ENCODE data around the gene BNIPL.

BNIPL gene

GRCh38 chr1:151009674-151010345, 26.6 kb upstream of the BNIPL start:
- no peak for DNase-seq (ENCODE audit: low read depth in 3 of 3)

GRCh38 chr1:151010346-151010726, 26.1 kb upstream of the BNIPL start:
- DNase-seq (ENCODE audit: low read depth in 3 of 3) = no peak

DNA sequence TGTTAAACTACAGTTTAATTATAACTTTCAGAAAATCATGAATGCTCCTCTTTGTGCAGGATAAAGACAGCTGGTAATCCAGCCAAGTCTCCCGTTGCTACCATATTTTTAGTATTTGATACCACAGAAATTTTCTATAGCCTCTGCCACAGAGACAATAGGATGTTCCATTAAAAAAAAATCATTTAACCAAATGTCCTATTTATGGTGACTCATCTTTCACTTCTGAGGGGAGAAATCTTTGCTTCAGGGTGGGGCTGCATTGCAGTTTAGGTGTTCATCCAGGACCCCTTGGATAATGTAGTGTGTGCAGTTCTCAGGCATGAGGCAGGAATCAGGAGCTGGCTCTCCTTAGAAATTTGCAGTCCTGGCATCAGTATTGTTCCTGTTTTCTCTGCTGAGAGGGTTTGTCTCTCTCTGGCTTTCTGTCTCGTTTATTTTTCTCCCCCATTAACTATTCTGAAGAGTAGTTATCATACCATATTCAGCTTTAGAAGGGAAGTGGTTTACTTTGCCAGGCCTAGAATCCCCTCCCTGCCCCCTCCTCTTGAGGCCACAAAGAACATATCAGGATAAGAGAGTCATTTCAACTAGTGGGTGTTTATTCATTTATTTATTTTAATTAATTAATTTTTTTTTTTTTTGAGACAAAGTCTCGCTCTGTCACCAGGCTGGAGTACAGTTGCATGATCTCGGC, 25.1 kb upstream of the BNIPL start:
- DNase-seq (ENCODE audit: low read depth in 3 of 3) = no peak

- no peak for DNase-seq (ENCODE audit: low read depth in 3 of 3)
Observed at GRCh38 chr1:151012684-151013471, 23.5 kb upstream of the BNIPL start.

DNA sequence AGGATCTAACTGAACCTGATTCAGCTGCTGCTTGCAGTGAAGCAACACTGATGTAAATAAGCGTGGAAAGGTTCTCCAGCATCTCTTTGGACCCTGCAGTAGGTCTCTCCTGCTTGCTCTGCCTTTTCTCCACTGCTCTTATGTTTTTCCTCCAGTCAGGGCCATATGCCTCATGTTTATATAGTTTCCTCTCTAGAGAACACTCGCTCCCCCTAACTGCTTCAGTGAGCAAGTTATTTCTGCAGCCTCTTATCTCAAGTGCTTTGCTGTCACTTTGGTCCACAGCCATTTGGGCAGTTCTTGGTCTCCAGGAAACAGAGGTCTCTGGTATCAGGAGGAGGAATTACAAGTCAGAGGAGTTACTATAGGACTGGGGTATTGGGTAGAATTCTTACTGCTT, 22.9 kb upstream of the BNIPL start:
- no peak for DNase-seq (ENCODE audit: low read depth in 3 of 3)

DNA sequence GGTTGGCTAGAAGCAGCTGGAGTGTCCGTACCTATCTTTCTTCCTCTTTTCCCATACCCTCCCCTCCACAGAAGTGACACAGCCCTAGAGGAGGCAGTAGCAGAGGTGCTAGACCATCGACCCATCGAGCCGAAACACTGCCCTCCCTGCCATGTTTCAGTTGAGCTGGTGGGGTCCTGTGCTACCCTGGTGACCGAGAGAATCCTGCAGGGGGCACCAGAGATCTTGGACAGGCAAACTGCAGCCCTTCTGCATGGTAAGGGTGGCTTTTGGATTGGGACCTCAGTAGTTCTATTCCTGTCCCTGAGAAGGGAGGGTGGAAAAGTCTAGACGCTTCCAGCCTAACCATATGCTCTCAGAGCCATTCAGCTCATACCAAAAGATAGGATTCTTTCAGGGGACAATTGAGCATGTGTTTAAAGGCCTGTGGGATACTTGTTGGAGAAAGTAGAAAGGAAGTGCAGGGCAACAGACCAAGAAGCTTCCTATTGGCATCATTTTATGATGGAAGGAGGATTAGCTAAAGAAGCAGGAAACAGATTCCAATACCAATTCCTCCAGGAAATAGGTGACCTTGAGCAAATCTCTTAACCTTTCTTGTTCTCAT, 11.7 kb upstream of the BNIPL start:
- peak; percentile 66 to 77 (median 75) for DNase-seq (ENCODE audit: low read depth in 3 of 3)

GRCh38 chr1:151026460-151026859, 9.9 kb upstream of the BNIPL start:
- DNase-seq (ENCODE audit: low read depth in 3 of 3) = no peak

- no peak for DNase-seq (ENCODE audit: low read depth in 3 of 3)
Observed at GRCh38 chr1:151032164-151032563, 4.2 kb upstream of the BNIPL start.

- no peak for DNase-seq (ENCODE audit: low read depth in 3 of 3)
Observed at GRCh38 chr1:151035167-151035566, 1.2 kb upstream of the BNIPL start.

GRCh38 chr1:151037032-151037431, 646 bp downstream of the BNIPL start:
- DNase-seq (ENCODE audit: low read depth in 3 of 3) = no peak

DNA sequence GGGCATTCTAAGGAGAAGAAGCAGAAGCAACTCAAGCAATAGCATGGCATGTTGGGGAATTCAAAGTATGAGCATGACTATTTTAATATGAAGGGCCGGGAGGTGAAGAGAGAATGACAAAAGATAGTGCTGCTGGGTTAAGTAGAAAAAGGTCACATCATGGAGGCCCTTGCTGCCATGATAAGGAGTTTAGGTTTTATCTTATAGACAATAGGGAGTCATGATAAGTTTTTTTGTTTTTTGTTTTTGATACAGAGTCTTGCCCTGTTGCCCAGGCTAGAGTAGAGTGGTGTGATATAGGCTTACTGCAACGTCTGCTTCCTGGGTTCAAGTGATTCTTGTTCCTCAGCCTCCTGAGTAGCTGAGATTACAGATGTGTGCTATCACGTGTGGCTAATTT, 3.1 kb downstream of the BNIPL start:
- DNase-seq (ENCODE audit: low read depth in 3 of 3) = no peak

GRCh38 chr1:151043163-151043562, 6.8 kb downstream of the BNIPL start:
- no peak for DNase-seq (ENCODE audit: low read depth in 3 of 3)

GRCh38 chr1:151047591-151047924, 11.2 kb downstream of the BNIPL start, which contains the start of gene C1orf56:
Gene C1orf56, plus strand, starts transcription at chr1:151047751. Its CDS starts 97 bp downstream, at chr1:151047848.
- peak in 2 of 3 experiments; percentile 48 to 57 for DNase-seq (ENCODE audit: low read depth in 3 of 3)

- DNase-seq (ENCODE audit: low read depth in 3 of 3) = peak in 1 of 3 experiments; percentile 49
Observed at GRCh38 chr1:151047925-151048644, 11.7 kb downstream of the BNIPL start.

GRCh38 chr1:151048645-151049032, 12.3 kb downstream of the BNIPL start:
- DNase-seq (ENCODE audit: low read depth in 3 of 3) = no peak

DNA sequence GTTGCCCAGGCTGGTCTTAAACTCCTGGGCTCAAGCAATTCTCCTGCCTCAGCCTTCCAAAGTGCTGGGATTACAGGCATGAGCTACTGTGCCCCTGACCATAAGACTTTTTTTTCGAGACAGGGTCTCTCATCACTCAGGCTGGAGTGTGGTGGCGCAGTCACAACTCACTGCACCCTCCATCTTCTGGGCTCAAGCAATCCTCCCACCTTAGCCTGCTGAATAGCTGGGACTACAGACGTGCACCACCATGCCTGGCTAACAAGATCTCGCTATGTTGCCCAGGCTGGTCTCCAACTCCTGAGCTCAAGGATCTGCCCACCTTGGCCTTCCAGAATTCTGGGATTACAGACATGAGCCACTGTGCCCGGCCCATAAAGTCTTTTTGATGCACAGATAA, 13.1 kb downstream of the BNIPL start:
- no peak for DNase-seq (ENCODE audit: low read depth in 3 of 3)

- no peak for DNase-seq (ENCODE audit: low read depth in 3 of 3)
Observed at GRCh38 chr1:151050051-151050688, 13.8 kb downstream of the BNIPL start.

DNA sequence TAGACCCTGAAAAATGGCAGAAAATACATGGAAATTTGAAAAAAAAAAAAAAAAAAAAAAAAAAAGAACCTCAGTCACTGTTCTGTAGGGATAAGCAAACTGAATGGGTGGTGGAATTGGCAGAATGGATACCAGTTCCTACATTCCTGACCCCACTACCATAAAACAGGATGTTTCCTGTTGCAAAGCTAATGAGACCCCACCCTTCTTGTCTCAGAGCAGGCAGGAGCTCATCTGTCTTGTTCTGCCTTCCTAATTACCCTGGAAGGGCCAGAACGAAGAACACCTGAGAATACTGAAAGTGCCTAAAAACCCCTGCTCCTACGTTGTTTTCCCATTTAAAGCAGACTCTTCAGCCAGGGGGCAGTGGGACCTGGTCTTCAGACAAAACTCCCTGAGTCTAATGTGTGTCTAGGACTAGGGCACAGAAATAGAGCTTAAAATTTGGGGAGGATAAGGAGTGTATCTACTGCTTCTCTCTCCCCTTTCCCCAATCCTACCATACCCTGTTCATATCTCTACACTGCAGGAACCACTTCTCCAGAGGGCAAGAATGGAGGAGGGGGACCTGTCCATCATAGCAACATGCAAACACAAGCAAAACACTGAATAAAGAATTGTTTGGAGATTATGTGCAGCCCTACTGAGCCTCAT, 15.1 kb downstream of the BNIPL start:
- DNase-seq (ENCODE audit: low read depth in 3 of 3) = no peak

DNA sequence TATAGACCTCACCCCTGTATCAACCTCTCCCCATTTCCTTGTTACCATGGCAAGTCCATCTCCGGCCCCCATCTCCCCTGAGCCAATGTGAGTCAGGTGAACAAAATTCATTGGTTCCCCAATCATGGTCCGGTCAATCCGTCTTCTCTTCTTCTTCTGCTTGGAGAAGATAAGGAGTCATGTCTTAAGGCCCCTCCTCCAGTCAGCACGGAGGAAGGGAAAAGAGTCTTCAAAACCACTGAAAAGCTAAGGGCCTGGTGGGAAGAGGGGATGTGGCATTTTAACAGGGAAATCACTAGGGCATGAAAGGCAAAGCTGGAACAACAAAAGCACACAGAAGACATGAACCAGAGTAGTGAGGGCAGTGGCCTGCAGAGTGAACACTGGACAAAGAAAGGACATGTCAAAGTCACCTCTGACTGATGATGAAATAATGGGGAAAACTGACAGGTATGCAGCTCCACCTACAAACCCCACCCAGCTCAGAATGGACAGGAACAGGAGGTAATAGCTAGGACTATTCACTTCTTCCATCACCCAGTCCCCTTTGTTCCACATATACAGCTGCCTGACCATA, 18.7 kb downstream of the BNIPL start:
- no peak for DNase-seq (ENCODE audit: low read depth in 3 of 3)

DNA sequence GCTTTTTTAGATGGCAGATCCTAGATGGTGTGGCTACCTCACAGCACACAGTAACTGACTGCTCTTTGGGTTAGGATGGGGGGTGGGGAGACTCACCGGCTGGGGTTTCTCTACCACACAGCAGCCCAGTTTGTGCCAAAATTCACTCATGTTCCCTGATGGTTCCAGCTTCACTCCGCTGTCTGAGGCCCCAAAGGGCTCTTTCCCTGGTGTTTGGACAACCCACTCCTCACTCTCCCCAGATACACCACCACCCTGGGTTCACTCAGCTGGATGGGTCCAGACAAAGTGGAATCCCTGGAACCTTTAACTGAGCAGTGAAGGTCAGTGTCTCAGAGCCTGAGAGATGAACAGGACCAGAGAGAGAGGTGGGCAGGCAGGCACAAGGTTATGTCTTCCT, 19.2 kb downstream of the BNIPL start:
- no peak for DNase-seq (ENCODE audit: low read depth in 3 of 3)

All from stimulated activated CD4-positive, alpha-beta T cell treated with anti-CD3 and anti-CD28 coated beads, TNF-alpha, amount 100 ng/mL, for 24 hours (primary cell).